Thoracic aorta (tissue), 2 donors: ENCODE measurements around the gene UVSSA. TPM values are rescaled to one million over a fixed set of nuclear protein-coding genes. Genes with fewer than 3 reads are reported as not detected.

Experiments
- ATAC-seq: fragments of 150-250 bp; one replicate; pipeline ENCODE4 v1.8.0; 2017; ENCODE audit warnings: low read depth; ENCODE audit not compliant: insufficient number of reproducible peaks, low FRiP score
- DNase-seq: peaks from one replicate; pipeline ENCODE4 v3.0.0-alpha.2; 2020; ENCODE audit warnings: low spot score
- H3K27ac ChIP-seq, 2 donors: fragments of 200-600 bp; sonication (generic); 1 replicate in 1 of 2; 2 replicates in 1 of 2; pipeline ENCODE4 v1.5.1; 2016; ENCODE audit warnings: mild to moderate bottlenecking in 2 of 2, moderate library complexity in 2 of 2
- H3K27me3 ChIP-seq: fragments of 200-600 bp; sonication (generic); replicated peaks from 2 replicates; pipeline ENCODE4 v1.6.0; 2016; ENCODE audit warnings: mild to moderate bottlenecking; ENCODE audit not compliant: insufficient read depth
- H3K36me3 ChIP-seq: fragments of 200-600 bp; sonication (generic); one replicate; pipeline ENCODE4 v1.5.1; 2016
- H3K4me1 ChIP-seq, 2 donors: fragments of 200-600 bp; sonication (generic); 1 replicate in 1 of 2; 2 replicates in 1 of 2; pipeline versions ENCODE4 v1.5.1 to v1.6.0; 2016; ENCODE audit warnings: low read depth in 2 of 2, mild to moderate bottlenecking in 1 of 2; ENCODE audit not compliant: control insufficient read depth in 1 of 2
- H3K4me3 ChIP-seq: fragments of 200-600 bp; sonication (generic); 2 replicates; pipeline ENCODE4 v1.5.1; 2016; ENCODE audit warnings: mild to moderate bottlenecking
- H3K9me3 ChIP-seq: fragments of 200-600 bp; sonication (generic); 2 replicates; pipeline ENCODE4 v1.5.1; 2016
- total RNA-seq, 2 donors: library from RNA; depleted of rRNA; stranded (reverse); fragments of >200 nt; gene quantifications; one replicate each; pipeline versions ENCODE4 v1.1.0 to v1.2.3, GENCODE V29; 2016
- TF ChIP-seq, protein P1 (sequence below): fragments of 200-600 bp; sonication (generic); IDR thresholded peaks from one replicate; pipeline ENCODE4 v1.5.1; 2019; ENCODE audit warnings: antibody characterized with exemption

The UVSSA gene
- total RNA-seq, 2 donors from 2014 or later, result 23.3 to 29.0 TPM

DNA sequence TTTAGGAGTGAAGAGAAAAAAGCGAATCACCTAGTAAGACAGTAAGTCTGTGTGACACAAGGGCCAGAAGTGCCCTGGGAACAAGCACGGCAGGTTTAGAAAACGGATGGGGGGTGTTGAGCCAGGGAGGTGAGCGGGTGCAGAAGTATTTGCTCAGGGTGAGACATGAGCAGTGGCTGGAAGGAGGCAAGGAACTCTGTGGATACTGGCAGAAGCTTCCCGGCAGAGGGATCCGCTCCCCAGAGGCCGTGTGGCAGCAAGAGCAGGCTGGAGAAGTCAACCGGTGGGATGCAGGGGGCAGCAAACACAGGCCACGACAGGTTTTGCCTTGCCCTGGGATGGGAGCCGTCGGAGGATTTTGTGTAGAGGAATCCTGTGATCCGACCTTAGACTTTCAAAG, 2.3 kb upstream of the UVSSA start:
- no peak overlapping the region for H3K4me3 ChIP-seq
- no peaks in the 10 kb centered on the region for H3K27me3 ChIP-seq
- no peak for ATAC-seq
- H3K36me3 ChIP-seq, result peaks cover 9% of the 10 kb centered on the region
- H3K4me1 ChIP-seq, result peaks cover 8 to 21% of the 10 kb centered on the region in 2 donors
- H3K27ac ChIP-seq, result no peak overlapping the region
- TF ChIP-seq, protein P1, sequence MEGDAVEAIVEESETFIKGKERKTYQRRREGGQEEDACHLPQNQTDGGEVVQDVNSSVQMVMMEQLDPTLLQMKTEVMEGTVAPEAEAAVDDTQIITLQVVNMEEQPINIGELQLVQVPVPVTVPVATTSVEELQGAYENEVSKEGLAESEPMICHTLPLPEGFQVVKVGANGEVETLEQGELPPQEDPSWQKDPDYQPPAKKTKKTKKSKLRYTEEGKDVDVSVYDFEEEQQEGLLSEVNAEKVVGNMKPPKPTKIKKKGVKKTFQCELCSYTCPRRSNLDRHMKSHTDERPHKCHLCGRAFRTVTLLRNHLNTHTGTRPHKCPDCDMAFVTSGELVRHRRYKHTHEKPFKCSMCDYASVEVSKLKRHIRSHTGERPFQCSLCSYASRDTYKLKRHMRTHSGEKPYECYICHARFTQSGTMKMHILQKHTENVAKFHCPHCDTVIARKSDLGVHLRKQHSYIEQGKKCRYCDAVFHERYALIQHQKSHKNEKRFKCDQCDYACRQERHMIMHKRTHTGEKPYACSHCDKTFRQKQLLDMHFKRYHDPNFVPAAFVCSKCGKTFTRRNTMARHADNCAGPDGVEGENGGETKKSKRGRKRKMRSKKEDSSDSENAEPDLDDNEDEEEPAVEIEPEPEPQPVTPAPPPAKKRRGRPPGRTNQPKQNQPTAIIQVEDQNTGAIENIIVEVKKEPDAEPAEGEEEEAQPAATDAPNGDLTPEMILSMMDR, result no peak
- H3K9me3 ChIP-seq, result no peaks in the 10 kb centered on the region
- DNase-seq, result no peak

DNA sequence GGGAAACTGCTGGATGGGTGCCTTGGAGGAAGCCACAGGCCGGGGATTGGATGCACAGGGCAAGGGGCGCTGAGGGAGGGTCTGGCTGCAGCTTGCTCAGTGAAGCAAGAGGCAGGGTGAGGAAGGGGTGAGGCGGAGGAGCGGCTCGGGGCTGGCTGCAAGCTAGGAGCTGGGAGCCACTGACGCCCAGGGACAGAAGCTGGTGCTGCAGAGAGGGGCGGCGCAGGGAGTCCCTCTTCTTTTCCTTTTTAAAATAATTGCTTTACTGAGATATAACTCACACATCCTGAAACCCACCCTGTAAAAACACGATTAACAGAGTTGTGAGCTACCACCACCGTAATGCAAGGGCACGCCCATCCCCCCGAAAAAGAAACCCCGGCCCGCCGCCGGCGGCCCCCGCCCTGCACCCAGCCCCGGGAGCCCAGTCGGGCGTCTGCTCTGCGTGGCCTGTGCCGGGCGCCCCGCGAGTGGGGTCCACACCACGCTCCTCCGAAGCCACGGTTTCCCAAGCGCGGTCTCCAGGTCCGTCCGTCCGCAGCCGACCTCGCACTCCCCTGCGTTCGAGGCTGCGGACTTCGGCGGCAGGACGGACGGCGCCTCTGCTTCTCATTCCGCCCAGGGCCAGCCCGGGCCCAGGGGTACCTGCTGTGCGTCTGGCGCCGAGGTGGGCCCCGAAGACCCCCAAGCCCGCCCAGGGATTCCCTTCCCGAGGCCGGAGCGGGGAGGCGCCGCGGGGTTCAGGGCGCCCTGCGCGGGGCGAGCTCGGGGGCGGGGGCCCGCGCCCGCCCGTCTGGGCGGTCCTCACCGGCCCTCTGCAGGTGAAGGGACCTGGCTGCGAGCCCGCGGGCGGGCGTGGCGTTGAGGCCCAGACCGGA, 866 bp upstream of the UVSSA start:
- H3K4me3 ChIP-seq, result peak overlapping the region; percentile 93
- no peaks in the 10 kb centered on the region for H3K9me3 ChIP-seq
- no peak for ATAC-seq
- no peaks in the 10 kb centered on the region for H3K36me3 ChIP-seq
- H3K4me1 ChIP-seq, result peaks cover 8 to 21% of the 10 kb centered on the region in 2 donors
- TF ChIP-seq, protein P1, result no peak
- peak overlapping the region; percentile 85 to 98 for H3K27ac ChIP-seq
- no peak for DNase-seq
- H3K27me3 ChIP-seq, result no peaks in the 10 kb centered on the region

DNA sequence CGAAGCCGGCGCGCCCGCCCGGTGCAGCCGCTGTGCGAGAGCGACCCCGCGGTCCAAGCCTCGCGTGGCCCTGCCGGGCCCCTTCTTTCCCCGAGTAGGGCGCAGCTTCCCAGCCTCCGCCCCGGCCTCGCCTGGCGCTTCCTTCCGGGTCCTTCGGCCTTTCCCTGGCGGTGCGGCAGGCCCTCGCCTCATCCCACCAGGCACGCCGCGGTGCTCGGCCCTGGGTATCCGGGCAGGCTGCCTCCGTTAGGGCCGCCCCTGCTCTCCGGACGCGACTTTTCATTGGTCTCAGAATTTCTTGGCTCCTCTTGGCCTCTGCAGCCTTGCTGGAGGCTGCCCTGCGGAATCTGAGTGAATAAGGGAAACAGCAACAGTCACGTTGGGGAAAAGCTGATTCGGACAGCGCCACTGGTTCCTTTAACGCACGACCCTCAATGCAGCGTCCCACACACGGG, 429 bp downstream of the UVSSA start:
- ATAC-seq, result peak; percentile 56

DNA sequence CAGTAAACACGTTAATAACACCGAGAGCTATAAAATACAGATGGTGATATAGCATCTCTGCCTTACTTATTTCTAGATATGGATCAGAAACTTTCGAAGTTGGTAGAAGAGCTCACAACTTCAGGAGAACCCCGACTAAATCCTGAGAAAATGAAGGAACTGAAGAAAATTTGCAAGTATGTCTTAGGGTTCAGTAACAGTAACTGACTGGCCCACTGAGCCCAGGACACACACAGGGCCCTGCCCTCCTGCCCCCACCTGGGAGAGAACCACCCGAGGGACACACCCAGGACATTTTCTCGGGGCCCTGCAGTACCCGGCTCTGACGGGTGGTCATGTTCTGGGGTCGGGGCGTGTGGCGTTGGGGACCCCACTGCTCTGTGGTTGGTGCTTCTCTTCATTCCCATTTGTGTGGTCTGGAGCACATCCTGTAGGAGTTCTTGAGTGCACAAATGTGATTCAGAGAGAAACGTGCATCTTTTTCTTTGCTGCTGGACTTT, 1.1 kb downstream of the UVSSA start:
- Histone ChIP-seq H3K4me3 (peak overlapping the region; percentile 93), H3K9me3 (no peaks in the 10 kb centered on the region), H3K27me3 (no peaks in the 10 kb centered on the region), H3K27ac (peak overlapping the region; percentile 98), H3K4me1 (peaks cover 8 to 25% of the 10 kb centered on the region in 2 donors), H3K36me3 (peaks cover 7% of the 10 kb centered on the region)
- DNase-seq (no peak), ATAC-seq (no peak)
- TF ChIP-seq, protein P1, result no peak

More for the DNA sequence above, 429 bp downstream of the UVSSA start:
- Histone ChIP-seq H3K4me1 (peaks cover 8 to 25% of the 10 kb centered on the region in 2 donors), H3K4me3 (peak overlapping the region; percentile 93), H3K27ac (peak overlapping the region; percentile 98), H3K9me3 (no peaks in the 10 kb centered on the region), H3K36me3 (peaks cover 1% of the 10 kb centered on the region), H3K27me3 (no peaks in the 10 kb centered on the region)
- TF ChIP-seq, protein P1, result no peak
- peak; percentile 51 for DNase-seq

DNA sequence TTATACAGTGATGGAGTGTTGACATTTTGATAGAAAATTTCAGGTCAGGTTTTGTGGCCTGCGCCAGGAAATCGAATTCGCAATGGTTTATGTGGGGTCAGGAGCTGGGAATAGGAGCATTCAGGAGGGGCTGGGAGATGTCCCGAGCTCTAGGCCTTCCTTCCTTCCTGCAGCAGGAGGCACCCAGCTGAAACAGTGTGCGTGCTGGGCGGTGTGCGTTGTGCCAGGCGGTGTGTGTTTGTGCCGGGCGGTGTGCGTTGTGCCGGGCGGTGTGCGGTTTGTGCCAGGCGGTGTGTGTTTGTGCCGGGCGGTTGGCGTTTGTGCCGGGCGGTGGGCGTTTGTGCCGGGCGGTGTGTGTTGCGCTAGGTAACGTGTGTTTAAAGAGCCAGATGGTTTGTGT, 1.7 kb downstream of the UVSSA start:
- ATAC-seq (no peak), DNase-seq (no peak)
- Histone ChIP-seq H3K4me1 (peaks cover 8 to 25% of the 10 kb centered on the region in 2 donors), H3K4me3 (no peak overlapping the region), H3K27me3 (no peaks in the 10 kb centered on the region), H3K36me3 (peaks cover 10% of the 10 kb centered on the region), H3K27ac (no peak overlapping the region), H3K9me3 (no peaks in the 10 kb centered on the region)
- TF ChIP-seq, protein P1, result no peak
